ENCODE measurements around the gene AUNIP. TPM values are rescaled to one million over a fixed set of nuclear protein-coding genes. Genes with fewer than 3 reads are reported as not detected.

Gene AUNIP
- total RNA-seq, 1 experiment from 2014 or later, result 12.1 TPM

DNA sequence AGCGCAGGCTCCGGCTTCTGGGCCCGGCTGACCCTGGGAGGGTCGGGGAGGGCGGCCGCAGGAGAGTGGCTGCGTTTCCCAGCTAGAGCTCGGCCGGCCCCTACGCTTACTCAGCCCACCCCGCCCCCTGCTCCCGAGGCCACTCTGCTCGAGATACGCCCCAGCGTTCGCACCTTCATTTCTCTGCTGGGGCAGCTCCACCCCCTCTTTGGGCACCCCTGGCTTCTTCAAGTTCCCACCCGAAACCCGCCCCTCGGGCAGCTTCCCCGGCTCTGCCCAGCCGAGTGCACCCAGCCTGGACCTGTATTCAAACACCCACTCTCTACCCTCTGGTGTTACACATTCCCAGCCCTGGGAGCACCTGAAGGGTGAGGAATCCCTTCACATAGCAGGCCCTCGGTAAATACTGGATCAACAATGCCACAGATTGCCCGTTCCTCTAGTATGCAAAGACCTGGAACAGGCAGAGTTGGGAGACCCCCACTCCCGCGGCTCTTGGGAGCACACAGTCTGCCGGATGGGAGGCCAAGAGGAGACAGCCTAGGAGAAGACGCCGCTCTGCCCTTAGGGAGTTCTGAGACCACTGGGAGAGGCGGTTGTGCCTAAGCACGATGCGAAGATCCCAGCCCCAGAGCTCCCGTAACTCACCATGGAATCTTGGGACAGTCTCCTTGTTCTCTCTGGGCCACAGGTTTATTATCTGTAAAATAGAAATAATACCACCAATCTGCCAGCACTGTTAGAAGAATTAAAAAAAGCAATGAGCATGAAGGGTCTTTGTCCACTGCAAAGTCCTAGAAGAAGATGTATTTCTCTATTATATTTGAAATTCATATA is 16.8 kb upstream of the AUNIP start:
- Histone ChIP-seq H2AFZ (ENCODE audit: low read depth, low read length, poor library complexity, severe bottlenecking) (no peak overlapping the region), H3K9ac (ENCODE audit: low read length) (peak overlapping the region; percentile 84), H3K79me2 (ENCODE audit: insufficient read depth, low read length) (peaks cover 10% of the 10 kb centered on the region; the same call in 1 of the 2 replicates), H3K27ac (ENCODE audit: low read depth, low read length) (peak overlapping the region; percentile 81), H4K20me1 (ENCODE audit: insufficient read depth) (no peaks in the 10 kb centered on the region), H3K27me3 (ENCODE audit: insufficient read depth, low read length) (no peaks in the 10 kb centered on the region), H3K4me1 (ENCODE audit: control insufficient read depth in 1 of 2, insufficient read depth in 2 of 2, low read length in 2 of 2) (peaks cover 30 to 60% of the 10 kb centered on the region in 2 experiments), H3K9me3 (ENCODE audit: control insufficient read depth in 1 of 2, insufficient read depth in 1 of 2, low read depth in 1 of 2, low read length in 2 of 2) (no peaks in the 10 kb centered on the region), H3K9me2 (ENCODE audit: insufficient read depth) (no peaks in the 10 kb centered on the region), H3K36me3 (ENCODE audit: control insufficient read depth in 1 of 2, insufficient read depth in 2 of 2, low read length in 2 of 2) (no peaks in the 10 kb centered on the region), H3K4me3 (replicated peaks in 1 of 2; ENCODE audit: low read depth in 1 of 2, low read length in 2 of 2) (peak overlapping the region; percentile 77 to 78), H3K4me2 (ENCODE audit: low read length) (peak overlapping the region; percentile 98)
- CTCF ChIA-PET, result interaction anchor here (0.6 to 1.3 kb wide), 3 partner anchors 14 to 39 kb away, joined by 3 read pairs; no protein-coding TSS in a partner anchor
- intact Hi-C loops (cut with micrococcal nuclease), result no loop called here
- TSS peak; percentile 59 for BruUV-seq (replicated peaks)
- DNase-seq (ENCODE audit: low read depth, low spot score) (no peak), ATAC-seq (peak; percentile 67)
- no peak for TF ChIP-seq EZH2phosphoT487 (IDR thresholded peaks at IDR 0.05; ENCODE audit: borderline replicate concordance)
- TF ChIP-seq, protein P1, sequence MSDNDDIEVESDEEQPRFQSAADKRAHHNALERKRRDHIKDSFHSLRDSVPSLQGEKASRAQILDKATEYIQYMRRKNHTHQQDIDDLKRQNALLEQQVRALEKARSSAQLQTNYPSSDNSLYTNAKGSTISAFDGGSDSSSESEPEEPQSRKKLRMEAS (IDR thresholded peaks at IDR 0.05), result no peak
- TF ChIP-seq, protein P2, sequence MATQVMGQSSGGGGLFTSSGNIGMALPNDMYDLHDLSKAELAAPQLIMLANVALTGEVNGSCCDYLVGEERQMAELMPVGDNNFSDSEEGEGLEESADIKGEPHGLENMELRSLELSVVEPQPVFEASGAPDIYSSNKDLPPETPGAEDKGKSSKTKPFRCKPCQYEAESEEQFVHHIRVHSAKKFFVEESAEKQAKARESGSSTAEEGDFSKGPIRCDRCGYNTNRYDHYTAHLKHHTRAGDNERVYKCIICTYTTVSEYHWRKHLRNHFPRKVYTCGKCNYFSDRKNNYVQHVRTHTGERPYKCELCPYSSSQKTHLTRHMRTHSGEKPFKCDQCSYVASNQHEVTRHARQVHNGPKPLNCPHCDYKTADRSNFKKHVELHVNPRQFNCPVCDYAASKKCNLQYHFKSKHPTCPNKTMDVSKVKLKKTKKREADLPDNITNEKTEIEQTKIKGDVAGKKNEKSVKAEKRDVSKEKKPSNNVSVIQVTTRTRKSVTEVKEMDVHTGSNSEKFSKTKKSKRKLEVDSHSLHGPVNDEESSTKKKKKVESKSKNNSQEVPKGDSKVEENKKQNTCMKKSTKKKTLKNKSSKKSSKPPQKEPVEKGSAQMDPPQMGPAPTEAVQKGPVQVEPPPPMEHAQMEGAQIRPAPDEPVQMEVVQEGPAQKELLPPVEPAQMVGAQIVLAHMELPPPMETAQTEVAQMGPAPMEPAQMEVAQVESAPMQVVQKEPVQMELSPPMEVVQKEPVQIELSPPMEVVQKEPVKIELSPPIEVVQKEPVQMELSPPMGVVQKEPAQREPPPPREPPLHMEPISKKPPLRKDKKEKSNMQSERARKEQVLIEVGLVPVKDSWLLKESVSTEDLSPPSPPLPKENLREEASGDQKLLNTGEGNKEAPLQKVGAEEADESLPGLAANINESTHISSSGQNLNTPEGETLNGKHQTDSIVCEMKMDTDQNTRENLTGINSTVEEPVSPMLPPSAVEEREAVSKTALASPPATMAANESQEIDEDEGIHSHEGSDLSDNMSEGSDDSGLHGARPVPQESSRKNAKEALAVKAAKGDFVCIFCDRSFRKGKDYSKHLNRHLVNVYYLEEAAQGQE (IDR thresholded peaks at IDR 0.05; ENCODE audit: low read depth), result no peak
- no peak for TF ChIP-seq CBX3 (IDR thresholded peaks at IDR 0.05; ENCODE audit: low read depth)
- TF ChIP-seq ZNF274 (IDR thresholded peaks at IDR 0.05; ENCODE audit: low read depth, low read length), result no peak
- no peak for TF ChIP-seq ELF1 (IDR thresholded peaks at IDR 0.05; ENCODE audit: borderline replicate concordance, low read depth)
- no peak for TF ChIP-seq EGR1 (IDR thresholded peaks at IDR 0.05; ENCODE audit: low read depth)
- POLR2A ChIA-PET, result interaction anchor here (0.9 to 3.2 kb wide), 3 partner anchors 14 to 16 kb away, joined by 3 to 31 read pairs (median 8); no protein-coding TSS in a partner anchor
- RAD21 ChIA-PET (ENCODE audit: low non-redundant PET in 1 of 2, low total read pairs in 2 of 2, uncharacterized antibody in 2 of 2, unreplicated experiment in 2 of 2), result interaction anchor here (0.7 to 1.6 kb wide), 3 partner anchors 16 to 20 kb away, joined by 3 to 6 read pairs (median 4); no protein-coding TSS in a partner anchor

Measured in HCT116 (cell line).